ENCODE results near the gene MEIKIN.

The MEIKIN gene

DNA sequence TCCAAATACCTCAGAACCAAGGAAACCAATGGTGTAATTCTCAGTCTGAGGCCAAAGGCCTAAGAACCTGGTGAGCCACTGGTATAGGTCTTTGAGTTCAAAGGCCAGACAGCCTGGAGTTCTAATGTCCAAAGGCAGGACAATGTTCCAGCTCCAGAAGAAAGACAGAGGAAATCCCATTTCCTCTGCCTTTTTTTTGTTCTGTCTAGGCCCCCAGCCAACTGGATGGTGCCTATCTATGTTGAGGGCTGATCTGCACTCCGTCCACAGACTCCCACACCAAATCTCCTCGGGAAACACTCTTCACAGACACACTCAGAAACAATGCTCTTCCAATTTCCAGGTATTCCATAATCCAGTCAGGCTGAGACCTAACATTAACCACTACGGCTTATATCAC lies 178.8 kb downstream of the MEIKIN start:
- DNase-seq = no peak

DNA sequence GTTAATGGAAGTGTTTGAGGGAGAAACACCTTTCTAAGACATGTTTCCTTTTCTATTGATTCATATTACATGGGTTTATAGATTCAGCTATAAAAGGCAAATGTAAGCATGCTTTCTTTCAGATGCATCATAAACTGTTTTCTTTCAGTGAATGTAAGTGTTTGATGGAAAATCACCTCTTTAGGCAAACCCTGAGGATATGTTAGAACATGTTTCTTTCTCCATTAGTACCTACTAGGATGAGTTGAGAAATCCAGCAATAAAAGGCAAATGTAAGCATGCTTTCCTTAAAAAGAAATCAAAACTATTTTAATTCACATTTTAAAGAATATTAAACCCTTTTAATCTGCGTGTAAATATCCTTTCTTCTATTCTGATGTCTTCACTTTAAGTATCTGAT lies 180.2 kb downstream of the MEIKIN start:
- DNase-seq = no peak

DNA sequence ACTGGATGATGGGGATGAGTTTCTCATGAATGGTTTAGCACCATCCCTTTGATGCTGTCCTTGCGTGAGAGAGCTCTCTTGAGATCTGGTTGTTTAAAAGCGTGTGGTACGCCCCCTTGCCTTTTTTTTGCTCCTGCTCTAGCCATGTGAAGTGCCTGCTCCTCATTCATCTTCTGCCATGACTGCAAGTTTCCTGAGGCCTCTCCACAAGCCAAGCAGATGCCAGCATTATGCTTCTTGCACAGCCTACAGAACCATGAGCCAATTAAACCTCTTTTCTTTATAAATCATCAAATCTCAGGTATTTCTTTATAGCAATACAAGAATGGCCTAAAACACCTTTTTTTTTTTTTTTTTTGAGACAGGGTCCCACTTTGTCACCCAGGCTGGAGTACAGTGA lies 181.5 kb downstream of the MEIKIN start:
- DNase-seq = no peak

DNA sequence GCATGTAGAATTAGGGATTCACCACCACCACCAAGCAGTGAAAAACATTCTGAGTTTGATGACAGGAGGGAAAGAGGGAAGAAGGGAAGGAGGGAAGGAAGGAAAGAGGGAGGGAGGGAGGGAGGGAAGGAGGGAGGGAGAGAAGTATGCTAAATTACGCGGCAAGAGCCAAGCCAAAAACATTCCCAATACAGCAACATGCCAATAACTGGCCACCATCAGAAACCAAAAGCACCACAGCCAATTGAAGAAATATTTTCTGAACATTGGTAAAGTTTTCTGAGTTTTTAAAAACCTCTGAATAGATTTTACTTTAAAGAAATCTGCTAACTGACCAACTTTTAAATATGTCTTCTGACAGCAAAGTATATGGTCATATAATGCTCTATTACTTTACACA lies 184.7 kb downstream of the MEIKIN start:
- no peak for DNase-seq

DNA sequence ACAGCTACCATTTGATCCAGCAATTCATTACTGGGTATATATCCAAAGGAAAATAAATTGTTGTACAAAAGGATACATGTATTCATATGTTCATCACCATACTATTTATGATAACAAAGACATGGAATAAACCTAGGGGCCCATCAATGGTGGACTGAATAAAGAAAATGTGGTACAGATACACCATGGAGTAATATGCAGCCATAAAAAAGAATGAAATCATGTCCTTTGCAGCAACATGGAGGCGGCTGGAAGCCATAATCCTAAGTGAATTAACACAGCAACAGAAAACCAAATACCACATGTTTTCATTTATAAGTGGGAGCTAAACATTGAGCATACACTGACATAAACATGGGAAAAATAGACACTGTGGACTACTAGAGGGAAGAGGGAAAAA lies 185.8 kb downstream of the MEIKIN start:
- DNase-seq = no peak

DNA sequence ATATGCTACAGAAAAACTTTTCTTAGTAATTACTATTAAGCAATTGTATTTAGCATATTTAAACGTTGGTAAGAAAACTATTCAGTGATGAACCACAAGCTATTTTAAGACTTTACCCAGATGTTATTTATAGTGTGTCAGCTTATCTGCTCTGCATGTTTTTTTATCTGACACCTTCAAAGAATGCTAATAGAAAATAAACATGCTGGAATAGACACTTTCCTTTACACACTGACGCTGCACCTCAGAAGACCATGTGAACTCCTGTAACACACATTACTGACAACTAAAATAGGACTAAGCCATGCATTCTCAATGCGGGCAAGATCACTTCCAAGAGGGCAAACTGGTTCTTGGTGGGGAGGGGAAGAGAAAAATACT lies 187.0 kb downstream of the MEIKIN start:
- no peak for DNase-seq

DNA sequence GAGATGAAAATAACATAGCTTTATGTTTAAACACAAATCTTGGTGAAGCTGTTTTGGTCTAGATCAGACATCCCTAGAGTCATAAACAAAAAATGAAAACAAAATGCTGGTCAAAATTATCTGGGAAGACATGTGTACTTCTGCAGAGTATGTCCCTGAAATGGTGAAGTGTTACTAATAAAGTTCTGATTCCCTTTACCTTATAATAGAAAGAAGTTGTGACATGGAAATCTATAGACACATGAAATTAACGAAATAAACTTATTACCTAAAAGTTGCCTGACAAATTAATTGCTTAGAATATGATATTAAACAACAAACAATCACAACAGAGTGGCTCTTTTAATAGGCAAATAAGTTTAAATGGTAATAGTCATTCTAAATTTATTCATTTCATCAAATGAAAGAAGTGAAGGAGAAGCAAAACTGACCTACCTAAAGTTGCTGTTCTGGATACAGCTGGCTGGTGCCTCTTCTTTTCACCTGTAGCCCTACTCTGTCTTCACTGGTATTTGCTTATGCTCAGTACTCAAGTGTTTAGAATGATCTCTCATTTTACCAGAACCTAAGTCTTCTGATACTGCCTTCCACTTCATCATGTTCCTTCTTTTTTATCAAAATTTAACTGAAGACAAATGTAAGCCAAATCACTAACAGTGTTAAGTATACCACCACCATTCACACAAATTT lies 187.5 kb downstream of the MEIKIN start:
- DNase-seq = no peak

Data from activated CD4-positive, alpha-beta T cell treated with anti-CD3 and anti-CD28 coated beads, Interleukin-10, Interleukin-2, amounts not matched to agents 100 ng/mL and 50 ng/mL, durations not matched to agents 16 hours and 8 hours (primary cell).